GM18858 (cell line): ENCODE results near the gene GSTA1.
"Not testable (repeated sequence)": the region's sequence is repeated elsewhere in the genome, so short reads cannot be mapped to it uniquely, and the experiment has no call there.

Experiments used
- ATAC-seq: cut with Tn5 transposase; IDR thresholded peaks from one replicate; pipeline ENCODE4 v1.9.1; 2021; ENCODE audit not compliant: unreplicated experiment

Gene GSTA1

GRCh38 chr6:52759085-52759484 lies 44.5 kb downstream of the GSTA1 start:
- ATAC-seq = no peak

DNA sequence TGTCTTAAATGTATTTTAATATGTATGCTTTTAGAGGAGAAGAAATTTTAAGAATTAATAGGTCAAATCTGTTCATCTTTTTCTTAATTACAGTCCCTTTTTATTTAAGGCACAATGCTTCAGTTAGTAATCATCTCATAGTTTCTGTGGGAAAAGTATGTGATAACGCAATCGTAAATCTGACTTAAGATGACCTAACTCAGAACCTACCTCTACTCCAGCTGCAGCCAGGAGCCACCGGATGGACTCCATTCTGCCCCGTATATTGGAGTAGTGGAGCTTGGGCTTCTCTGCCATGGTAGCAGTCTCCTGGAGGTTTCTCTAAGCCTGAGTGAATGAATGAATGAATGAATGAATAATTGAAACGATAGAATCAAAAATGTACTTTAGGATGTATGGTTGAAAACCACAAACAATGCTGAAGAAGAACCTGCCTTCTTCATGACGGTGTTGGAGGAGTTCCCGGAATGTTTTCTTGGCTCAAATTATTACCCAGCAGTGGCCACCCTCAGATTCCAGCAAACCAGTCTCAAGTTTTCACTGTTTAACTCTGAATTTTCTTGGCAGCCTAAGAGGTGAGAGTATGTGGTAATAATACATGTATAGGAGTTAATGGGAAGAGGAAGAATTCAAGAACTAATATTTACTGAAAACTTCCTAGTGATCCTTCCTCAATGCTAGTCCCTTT lies 45.8 kb downstream of the GSTA1 start:
- ATAC-seq = not testable (repeated sequence)

- no peak for ATAC-seq
Measured at GRCh38 chr6:52754443-52754842, 49.2 kb downstream of the GSTA1 start.

GRCh38 chr6:52753137-52753536 lies 50.5 kb downstream of the GSTA1 start:
- ATAC-seq = not testable (repeated sequence)

DNA sequence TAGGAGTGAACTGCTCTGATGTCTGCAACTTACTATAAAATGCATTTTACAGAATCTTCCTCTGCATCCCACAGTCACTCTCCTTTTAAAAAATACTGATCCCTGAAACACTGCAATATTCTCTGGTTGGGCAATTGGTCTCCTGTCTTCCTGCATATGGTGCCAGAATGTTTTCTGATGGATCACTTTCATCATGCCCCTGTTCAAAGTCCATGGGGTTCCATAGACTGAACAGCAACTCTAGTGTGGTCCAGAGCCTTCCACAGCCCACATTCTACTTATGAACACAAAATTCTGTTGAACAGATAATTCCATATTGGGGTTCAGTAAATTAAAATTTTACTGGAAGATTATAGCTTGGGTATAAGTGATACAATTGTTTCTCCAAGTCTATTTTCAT lies 51.3 kb downstream of the GSTA1 start:
- ATAC-seq = no peak

- no peak for ATAC-seq
Measured at GRCh38 chr6:52749556-52750152, 54.0 kb downstream of the GSTA1 start.

DNA sequence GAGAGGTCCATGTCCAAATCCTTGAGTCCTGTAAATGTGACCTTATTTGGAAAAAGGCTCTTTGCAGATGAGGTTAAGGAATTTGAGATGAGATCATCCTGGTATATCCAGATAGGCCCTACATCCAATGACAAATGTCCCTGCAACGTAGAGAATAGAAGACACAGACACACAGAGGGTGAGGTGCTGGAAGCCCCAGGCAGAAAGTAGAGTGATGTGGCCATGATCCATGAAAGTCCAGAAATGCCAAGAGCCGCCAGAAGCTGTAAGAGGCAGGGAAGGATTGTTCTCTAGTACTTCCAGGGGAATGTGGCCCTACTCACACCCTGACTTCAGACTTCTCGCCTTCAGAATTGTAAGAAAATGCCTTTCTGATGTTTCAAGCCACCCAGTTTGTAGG lies 56.3 kb downstream of the GSTA1 start:
- ATAC-seq = not testable (repeated sequence)

GRCh38 chr6:52746213-52746612 lies 57.4 kb downstream of the GSTA1 start:
- ATAC-seq = no peak

DNA sequence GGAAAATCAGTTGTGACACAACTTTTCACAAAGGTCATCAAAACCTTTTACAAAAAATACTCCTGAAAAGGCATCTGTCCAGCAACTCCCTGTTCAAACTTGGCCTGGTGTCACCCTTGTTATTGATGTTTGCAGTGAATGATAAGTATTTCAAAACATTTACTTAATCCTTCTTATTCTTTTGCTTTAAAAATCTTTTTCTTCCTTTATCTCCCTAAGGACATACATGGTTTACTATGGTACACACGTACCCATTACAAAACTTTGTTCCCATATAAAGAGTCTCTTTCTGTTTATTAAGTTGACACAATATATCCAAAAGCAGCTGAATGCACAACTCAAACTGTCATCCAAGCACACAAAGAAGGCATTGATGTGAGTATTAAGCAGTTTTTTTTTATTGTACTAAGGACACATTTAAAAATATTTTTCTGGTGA lies 57.8 kb downstream of the GSTA1 start:
- no peak for ATAC-seq

DNA sequence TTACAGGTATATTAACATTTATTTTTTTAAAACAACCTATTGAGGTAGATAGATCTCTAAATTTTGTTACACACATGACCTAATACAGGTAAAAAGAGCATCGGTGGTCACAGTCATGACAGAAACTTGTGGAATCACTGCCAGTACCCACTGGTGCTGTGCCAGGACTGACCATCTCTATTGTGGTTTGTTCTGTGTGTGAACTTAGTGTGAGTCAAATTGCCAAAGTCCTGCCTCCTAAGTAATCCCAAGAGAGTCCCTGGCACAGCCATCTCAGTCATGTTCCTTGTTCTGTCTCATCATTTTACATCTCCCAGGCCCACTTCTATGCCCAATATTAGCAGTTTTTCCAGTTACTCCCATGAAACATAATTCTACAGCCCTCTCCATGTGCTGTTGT lies 61.7 kb downstream of the GSTA1 start:
- no peak for ATAC-seq
